GM19324 (cell line): ENCODE data around the gene SCN5A.

Experiments used
- ATAC-seq: cut with Tn5 transposase; IDR thresholded peaks from one replicate; pipeline ENCODE4 v1.9.1; 2021; ENCODE audit warnings: mild to moderate bottlenecking, moderate library complexity; ENCODE audit not compliant: unreplicated experiment, low FRiP score

Gene SCN5A

DNA sequence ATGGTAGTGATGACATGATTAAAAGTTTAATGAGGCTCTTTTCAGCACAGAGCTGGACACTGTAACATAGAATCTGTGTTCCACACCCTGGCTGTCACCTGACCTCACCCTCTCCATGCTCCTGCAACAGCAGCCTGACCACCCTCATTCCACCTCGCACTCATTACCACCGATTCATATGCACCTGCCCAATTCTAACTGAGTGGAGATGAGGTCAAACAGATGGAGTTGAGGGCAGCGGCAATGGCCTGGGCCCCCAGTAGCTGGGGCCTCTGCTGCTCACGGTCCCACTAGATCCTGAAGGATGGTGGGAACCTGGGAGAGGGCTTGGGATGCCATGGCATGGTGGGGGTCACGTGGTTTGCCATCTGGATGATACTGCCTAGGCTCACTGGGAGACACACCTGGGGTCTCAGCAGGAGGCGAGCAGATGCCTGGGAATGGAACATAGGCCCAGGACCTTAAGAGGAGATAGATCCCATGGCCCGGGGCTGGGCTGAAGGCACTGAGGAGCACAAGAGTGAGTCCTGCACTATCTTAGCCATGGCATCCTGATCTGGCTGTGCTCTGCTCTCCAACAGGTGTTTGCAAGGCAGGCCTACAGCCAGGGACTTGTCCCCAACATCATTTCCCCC is 1.3 kb downstream of the SCN5A start:
- ATAC-seq = no peak

DNA sequence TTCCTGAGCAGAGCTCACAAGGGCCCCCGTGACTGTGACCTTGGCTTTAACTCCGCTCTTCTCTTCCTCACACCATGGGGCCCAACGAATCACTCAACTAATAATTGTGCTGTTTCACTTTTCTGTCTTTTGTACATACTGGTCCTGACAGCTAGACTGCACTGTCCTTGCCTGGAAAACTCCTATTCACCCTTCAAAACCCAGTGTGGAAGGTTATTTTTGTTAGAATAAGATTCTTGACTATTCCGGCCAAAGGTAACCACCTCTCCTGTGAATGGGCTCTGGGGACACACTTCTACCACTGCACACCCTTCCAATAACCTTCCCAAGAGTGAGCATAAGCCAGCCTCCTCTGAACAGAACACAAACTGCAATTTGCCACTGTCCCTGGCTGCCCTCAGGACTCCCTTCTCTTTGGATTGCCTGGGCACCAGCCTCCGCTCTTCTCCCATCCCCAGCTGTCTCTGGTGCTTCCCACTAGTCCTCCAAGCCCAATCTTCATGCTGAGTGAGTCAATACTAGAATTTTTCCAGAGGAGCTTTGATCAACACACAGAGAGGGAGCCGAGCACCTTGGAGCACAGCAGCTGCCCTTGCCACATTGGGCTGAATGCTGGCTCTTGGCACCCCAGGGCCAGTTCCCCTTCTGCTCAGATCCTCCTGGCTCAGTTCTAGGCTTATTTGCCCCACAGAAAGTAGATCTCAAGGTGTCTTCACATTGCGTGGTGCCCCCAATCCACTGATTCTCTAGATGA is 2.1 kb downstream of the SCN5A start:
- ATAC-seq = no peak

DNA sequence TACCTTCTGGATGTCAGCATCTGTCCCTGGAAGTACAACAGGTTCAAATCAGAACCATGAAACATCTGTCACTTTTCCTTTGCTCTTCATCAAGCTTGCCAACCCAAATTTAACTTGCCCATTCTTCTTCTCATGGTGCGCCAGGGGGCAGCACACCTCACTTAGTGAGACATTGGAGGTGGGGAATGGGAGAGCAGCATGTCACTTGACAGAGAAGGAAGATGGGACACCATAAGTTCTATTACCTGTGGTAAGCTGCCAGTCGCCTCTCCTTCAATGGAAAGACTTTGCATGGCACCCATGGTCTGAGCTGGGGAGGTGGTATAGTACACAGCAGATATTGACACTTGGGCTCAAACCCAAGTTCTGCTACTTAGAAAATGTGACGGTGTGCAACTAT is 2.9 kb downstream of the SCN5A start:
- no peak for ATAC-seq

DNA sequence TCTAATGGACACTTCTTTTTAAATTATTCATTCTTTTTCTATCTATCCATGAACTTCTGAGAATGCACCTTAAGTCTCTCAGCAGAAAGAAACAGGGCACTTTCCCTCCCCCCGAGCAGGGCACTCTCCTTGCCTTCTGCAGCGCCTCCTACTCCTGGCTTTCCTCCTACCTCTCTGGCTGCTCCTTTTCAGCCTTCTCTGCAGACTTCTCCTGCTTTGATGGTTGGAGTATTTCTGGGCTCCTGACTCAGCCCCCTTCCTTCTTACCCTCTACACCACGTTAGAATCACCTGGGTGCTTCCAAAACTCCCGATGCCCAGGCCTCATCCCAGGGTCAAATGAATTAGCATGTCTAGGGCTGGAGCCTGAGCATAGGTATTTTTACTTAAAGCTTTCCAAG is 3.4 kb downstream of the SCN5A start:
- no peak for ATAC-seq

DNA sequence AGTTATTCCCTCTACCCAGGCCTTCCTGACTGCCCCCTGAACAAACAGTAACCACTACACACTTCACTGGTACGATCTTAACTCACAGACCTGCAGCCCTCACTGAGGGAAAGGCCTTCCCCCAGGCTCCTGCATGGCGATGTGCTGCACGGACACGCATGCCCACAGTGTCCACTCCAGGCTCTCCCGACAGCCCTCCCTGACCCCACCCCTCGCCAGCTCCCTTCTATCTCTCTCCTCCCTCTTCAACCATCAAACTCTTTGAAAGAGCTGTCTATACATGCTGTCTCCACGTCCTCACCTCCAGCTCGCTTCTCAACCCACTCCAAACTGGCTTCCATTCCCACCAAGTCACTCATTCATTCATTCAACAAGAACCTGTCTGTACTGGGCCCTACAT is 3.9 kb downstream of the SCN5A start:
- no peak for ATAC-seq

DNA sequence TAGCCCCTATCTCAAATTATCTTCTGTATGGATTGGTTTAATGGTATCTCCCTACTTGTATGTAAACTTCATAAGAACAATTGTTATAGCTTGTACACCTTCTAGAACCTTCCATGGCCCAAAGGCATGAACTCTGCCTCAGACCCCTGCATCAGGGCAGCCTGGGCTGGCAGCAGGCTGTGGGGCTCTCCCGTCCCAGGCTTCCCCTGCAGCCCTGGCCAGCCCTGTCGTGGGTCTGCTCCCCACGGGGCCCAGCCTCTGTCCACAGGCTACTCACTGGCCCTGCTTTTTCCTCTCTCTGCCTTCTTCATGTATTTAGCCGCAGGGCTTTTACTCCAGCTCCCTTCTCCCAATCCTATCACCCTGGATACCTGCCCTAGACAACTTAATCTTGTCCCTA is 4.4 kb downstream of the SCN5A start:
- no peak for ATAC-seq

DNA sequence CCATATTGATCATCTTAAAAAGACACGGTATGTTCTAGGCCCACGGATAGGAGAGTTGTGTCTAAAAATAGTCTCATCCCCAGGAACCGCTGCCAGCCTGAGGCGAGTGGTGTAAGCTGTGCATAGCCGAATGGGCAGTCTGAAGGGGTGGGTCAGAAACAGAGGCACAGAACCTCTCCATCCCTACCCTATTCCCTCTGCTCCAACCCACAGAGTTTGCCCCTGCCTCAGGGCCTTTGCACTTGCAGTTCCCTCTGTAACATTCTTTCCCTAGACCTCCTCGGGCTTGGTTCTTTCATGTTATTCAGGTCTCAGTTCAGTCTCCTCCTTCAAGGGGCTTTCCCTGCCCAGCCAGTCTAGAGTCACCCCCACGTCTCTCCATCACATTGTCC is 4.8 kb downstream of the SCN5A start:
- no peak for ATAC-seq

DNA sequence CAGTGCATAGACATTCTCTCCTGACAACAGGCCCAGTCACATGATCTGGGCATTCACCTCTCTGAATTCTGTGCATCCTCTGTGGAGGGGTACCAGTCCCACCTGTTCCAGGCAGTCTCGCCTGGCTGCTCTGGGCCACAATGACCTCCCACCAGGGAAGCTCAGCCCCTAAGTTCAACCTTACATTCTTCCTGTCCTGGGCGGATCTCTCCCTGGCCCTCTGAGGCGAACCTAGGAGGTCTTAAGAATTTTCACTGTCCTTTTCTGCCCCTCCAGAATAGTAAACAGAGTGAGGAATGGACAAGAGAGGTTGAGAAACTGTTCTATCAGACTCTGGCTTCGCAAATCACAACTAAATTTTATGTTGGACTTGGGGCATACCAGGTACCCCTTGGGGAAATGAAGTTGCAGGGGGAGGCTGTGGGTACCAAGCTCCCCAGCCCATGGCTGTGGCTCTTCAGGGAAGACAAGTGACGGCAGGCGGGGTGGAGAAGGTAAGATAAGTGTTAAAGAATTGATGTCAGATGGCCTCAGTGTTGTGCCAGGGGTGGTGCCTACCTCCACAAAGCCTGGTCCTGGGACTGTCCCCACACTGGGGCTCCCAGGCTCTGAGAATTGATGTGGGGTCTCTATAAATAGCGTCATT is 5.3 kb downstream of the SCN5A start:
- ATAC-seq = no peak

DNA sequence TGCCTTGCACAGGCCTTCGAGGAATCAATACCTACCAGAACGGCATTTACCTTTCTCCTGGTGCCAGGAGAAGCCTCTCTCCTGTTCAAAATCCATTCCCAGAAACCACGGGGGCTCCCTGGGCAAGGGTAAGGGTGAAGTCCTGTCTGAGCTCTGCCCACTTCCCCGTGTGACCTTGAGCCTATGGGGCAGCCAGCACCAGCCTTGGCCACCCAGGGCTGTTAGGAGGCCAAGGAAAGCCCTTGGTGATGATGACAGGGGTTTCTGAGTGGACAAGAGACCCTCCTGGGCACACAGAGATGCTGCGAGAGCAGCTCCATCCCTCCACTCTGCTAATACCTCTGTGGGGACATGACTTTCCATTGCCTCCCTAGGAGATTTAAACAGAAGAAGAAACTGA is 5.9 kb downstream of the SCN5A start:
- no peak for ATAC-seq

DNA sequence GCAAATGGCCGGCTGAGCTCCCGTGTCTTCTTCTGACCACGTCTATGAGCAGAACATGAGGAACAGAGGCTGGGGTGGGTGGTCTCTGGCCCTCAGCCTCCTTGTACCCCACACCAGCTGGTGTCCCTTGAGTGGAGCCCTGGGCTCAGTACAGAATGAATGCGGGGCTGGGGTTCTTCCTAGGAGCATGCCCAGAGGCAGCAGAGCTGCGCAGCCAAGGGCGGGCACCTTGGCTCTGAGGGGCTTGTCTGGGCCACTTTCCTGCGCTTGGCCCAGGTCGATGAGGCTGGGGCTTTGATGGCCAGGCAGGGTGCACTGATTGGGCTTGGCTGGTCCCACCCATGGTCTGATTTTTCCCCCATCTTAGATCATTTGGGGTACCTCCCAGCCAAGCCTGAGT is 6.4 kb downstream of the SCN5A start:
- no peak for ATAC-seq

DNA sequence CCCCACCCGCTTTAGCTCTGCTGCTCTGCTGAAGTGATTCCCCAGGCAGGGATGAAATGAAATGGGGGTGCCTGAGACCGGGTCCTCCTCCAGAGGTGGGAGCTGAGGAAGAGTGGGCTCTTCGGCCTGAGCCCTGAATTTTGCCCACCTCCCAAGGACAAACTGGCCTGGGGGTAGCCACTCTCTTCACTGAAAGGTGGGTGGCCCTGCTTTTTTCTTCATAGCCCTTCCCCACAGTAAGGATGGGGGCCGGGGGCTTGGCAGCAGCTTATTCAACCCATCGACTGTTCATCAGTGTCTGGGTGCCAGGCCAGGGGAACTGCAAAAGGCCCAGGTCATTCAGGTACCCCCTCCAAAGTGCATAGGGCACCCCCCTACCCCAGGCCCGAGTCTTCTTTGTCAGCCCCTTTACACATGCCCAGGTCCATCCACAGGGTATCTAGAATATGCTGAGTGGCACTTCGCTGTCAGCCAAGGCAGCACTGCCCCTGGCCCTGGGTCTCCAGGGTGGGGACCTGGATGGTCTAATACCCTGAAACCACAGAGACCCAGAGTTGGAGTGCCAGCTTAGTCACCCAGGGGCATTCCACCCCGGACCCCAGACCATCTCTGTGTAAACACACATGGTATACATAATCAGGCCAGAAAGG is 7.9 kb downstream of the SCN5A start:
- ATAC-seq = no peak

DNA sequence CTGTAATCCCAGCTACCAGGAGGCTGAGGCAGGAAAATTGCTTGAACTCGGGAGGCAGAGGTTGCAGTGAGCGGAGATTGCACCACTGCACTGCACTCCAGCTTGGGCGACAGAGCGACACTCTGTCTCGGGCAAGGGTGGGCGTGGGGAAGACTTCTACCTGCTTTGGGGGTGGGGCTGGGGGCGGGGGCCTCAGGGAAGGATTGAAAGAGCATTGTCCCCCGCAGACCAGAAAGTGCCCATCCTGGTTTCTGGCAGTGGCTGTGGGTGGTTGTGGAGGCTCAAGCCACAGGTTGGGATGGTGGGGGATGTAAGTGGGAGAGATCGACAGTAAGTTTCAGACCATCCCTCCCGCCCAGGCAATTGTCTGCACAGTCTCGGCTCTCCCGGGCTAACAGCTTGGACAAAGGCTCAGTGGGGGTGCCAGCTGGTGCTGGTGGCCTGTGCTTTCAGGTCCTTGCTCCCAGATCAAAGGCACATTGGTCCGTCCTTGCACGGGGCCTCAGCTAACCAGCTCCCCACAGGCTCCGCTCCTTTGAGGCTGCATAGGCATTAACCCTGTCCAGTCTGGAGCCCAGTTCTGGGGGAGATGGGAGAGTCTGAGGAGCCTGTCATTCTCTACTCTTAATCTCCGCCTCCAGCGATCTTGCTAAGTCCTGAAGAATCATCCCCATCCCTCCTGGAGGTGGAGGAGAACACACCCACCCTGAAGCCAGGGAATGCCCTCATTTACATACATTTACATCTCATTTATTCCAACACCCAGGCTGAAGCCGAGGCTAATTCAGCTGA is 8.6 kb downstream of the SCN5A start:
- ATAC-seq = no peak

DNA sequence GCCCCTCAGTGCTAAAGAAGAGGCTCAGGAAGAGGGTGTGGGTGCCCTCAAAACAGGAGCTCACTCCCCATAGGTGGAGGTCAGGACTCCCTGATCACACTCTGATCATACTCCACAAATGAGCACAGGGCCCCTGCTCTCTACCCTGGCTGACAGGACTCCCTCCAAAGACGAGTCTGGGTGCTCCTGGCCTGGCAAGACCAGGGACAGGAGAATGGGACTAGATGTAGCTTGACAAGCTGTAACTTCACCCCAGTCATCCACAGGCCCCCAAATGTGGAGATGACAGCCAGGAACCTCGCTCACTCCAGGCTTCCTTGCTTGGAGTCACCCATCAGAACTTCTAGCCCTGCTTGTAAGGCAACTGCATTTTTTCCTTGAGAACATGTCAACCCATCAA is 11.1 kb downstream of the SCN5A start:
- ATAC-seq = no peak

DNA sequence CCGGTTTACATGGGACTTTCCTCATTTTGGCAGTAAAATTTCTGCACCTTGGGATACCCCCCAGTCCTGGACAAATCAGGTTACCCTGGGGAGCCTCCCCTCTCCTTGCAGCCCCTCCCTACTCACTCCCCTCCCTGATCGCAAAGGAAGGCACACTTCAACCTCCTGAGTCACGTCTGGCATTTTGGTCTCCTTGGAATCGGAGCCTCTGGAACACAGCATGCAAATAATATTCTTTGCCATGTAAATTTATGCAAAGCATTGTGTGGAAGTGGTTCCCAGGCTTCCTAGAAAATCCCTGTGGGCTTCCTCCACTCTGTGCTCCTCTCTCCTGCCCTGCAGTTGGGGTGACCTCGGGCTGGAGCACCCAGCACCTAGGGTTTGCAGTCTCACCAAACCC is 11.6 kb downstream of the SCN5A start:
- ATAC-seq = no peak

DNA sequence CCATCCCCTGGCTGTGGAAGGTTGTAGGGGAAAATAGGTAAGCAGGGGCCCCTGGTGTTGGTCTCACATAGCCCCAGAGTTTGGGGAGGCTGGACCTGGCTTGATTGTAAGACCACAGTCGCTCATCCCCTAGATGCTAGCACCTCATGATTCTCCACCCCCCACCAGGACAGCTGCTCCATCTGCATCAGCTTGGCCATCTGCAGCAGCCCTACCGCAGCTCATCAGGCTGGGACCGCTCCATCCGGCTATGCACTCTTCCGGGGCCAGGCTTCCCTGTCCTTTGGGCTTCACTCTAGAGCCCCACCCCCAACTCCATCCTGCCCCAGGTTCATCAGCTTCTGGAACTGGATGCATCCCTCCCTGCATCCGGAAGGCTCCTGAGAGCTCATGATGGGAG is 12.6 kb downstream of the SCN5A start:
- ATAC-seq = no peak

DNA sequence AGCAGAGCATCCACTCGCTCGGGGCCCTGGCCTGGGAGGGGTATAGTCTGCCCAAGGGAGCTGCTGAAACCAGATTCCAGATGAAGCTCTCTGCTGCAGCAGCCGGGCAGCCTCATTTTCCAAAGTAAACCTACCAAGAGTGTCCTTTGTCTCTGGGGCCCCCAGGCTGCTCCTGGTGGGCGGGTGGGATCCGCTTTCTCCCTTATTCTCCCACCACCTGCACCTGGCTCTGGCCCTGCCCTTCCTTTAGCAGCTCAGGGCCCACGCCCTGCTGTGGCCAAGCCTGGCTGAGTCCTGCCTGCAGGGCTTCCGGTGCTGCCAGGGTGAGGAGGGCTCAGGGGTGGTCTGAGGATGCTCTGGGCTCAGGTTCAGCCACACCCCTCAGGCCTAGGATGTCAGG is 13.0 kb downstream of the SCN5A start:
- ATAC-seq = no peak

DNA sequence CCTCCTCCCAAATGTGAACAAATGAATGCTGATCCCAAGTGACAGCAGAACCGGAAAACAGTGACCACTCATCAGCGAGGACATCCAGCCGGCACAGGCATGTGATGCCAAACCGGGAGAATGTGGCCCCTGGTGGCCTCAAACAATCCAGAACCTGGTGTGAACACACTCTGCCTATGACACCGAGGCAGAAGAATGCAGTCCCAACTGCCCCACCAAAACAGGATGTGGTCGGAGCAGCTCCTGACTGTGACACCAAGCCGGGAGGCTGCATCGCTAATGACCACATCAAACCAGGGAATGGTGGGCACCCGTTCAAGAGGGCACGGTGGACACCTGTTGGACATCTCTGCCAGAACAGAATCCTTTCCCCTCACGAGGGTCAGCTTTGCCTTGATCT is 15.4 kb downstream of the SCN5A start:
- no peak for ATAC-seq

DNA sequence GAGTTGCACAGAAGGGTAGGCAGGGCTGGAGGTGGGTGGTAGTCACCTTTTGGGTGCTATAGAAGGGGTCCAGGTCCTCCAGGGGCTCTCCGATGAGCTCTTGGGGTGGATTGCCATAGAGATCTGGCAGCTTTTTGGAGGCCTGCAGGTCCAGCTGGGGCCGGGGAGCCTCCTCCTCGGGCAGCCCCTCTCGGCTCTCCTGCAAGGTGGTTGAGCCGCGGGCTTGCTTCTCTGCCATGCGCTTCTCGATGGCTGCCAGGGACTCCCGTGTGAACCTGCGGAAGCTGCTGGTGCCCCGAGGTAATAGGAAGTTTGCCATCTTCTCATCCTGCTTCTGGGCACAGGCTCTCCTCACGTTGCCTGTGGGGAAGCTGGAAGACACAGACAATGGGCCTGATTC is 16.5 kb downstream of the SCN5A start:
- no peak for ATAC-seq

DNA sequence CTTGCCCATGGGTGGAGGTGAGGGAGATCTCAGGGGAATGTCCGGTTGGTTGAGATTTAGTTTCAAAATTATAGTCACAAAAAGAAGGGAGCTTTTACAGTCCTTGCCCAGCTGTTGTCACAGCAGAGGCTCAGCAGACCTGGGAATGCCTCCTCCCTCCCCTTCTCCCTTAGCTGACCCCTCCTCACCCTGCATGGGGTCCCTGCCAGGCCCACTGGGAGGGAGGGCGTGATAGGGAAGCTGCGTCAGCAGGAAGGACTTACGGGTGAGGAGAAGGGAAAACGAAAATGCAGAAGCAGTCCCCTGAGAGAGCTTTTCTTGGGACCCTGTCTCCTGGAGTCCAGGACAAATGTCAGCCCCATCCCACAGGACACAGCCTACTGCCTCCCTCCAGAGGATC is 18.9 kb downstream of the SCN5A start:
- ATAC-seq = no peak

DNA sequence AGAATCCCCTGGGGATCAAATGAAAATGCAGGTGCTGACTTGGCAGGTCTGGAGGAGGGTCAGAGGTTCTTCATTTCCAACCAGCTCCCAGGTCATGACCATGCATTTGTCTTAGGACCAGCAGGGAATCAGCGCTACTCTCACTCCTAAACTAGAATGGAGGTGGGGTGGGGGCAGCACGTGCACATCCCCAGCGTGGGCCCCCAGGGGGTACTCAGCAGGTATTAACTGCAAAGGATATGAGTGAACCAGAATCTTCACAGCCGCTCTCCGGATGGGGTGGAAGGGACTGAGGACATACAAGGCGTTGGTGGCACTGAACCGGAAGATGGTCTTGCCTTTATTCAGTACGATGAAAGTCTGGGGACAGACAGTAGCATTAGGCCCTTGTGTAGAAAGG is 19.4 kb downstream of the SCN5A start:
- no peak for ATAC-seq

DNA sequence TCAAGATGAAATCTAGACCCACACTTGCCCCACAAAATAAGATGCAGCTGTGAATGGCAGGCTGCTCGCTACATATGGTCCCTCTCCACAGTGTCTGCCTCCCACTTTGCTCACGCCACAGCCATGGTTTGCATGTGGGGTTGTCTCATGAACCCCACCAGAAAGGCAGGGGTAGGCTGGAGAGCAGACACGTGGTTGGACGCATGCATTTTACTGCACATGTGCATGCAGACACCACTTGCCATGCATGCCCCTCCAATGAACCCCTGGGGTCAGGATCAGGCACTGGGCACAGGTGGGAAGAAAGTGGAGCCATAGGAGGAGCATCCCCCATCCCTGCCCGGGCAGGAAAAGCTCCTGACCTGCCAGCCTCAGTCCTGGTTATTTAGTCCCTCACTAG is 20.7 kb downstream of the SCN5A start:
- no peak for ATAC-seq
